Dedifferentiated amniotic fluid mesenchymal stem cell (primary cell): ENCODE measurements around the gene MRPS7.

Experiments used
- DNase-seq: peaks from one replicate; pipeline ENCODE4 v3.0.0-alpha.2; 2016; ENCODE audit errors: extremely low spot score

MRPS7 gene

DNA sequence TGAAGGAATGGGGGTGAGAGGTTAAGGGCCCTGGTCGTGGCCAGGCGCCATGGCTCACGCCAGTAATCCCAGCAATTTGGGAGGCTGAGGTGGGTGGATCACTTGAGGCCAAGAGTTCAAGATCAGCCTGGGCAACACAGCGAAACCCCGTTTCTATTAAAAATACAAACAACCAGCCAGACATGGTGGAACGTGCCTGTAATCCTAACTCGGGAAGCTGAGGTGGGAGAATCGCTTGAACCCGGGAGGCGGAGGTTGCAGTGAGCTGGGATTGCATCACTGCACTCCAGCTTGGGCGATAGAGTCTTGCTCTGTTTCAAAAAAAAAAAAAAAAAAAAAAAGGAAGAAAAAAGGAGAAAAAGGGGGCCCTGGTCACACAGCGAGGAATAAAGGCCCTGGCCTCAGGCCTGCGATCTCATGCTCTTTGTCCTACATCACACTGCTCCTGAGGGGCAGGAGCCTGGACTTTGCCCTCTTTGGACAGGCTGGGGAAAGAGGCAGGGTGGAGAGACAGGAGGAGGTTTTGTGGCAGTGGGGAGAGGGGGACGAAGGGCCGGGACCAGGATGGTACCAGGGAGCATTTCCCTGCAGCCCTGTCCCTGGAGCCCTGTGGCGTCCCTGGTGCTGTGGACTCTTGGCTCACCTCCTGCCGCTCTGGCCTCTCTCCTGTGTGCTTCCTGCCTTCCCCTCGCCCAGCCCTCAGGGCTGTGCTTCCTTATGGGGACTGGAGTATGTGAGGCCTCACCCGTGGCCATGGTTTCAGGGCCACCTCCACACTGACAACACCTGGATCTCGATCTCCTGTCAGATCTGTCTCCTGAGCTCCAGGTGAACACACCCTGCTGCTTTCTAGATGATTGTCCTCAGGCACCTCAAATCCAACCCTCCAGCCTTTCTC, 47.3 kb downstream of the MRPS7 start:
- no peak for DNase-seq

DNA sequence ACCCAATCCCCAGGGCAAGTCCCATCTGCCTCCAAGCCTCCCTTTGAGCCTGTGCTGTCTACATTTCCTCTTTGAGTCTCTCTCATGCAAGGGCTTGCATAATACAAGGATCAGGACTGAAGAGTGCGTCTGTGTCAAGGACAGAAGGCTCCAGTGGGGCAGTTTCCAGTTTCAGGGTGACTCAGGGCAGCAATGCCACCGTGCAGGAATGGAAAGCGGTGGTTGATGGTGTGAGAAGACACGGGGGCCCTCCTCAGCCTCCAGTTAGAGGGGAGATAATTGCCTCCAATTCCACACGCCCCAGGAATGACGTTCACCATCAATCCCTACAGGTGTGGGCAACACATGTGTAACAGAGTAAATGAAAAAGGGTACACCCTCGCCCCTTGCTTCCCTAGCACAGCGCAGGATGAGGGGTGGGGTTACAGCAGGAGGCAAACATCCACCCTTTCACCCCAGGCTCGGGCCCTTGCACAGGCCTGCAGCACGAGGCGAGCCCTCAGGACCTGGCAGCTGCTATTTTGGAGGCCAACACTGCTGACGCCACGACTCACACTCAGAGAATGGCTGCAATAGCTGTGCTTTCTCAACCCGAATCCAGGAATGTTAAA, 52.4 kb downstream of the MRPS7 start:
- no peak for DNase-seq

DNA sequence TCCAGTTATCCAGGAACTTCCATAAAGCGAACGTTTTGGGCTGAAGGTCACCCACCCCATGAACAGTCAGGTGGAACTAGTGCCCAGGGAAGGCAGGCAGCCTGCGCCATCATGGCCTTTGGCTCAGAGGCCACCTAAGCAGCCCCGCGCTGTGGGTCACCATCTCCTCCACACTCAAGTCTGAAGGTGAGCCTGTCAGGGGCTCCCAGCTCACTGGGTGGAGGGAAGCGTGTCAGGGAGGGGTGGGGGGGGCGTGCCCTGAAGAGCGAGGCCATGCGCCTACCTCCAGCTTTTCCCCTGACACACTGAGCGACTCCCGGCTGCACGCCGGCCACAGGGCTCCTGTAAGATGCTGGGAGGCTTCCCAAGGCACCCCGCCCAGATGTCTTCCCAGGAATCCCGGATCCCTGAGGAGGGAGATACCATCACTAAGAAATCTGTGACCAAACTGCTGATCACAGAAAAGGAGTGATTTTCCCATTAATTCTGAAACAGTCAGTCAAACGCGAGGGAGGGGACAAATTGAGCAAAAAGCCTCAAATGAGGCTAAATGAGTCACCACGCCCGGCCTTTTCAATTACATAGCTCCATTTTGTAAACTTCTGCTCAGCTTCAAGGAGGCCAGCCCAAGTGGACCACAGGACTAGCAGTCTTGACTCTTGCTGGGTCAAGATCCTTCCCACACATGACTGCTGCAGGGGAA, 54.0 kb downstream of the MRPS7 start:
- DNase-seq: no peak
